ES-I3 (cell line): ENCODE measurements around the gene SPIRE2.

ENCODE experiments used
- H3K36me3 ChIP-seq: 2 replicates; pipeline ENCODE4 v1.6.1; 2013; ENCODE audit warnings: mild to moderate bottlenecking, low read length, control low read depth, moderate library complexity; ENCODE audit not compliant: insufficient read depth
- H3K4me1 ChIP-seq: 2 replicates; pipeline ENCODE4 v1.6.1; 2013; ENCODE audit warnings: mild to moderate bottlenecking, control low read depth, low read length; ENCODE audit not compliant: insufficient read depth
- H3K9ac ChIP-seq: 2 replicates; pipeline ENCODE4 v1.6.1; 2013; ENCODE audit warnings: low read depth, mild to moderate bottlenecking, low read length, moderate library complexity
- H3K9me3 ChIP-seq: 2 replicates; pipeline ENCODE4 v1.6.1; 2013; ENCODE audit warnings: mild to moderate bottlenecking, low read length, moderate library complexity; ENCODE audit not compliant: control insufficient read depth, insufficient read depth

Gene SPIRE2

GRCh38 chr16:89837014-89837546 is 8.8 kb downstream of the SPIRE2 start:
- H3K4me1 ChIP-seq, result peaks cover 6% of the 10 kb centered on the region; the same call in 1 of the 2 replicates
- H3K9me3 ChIP-seq, result no peaks in the 10 kb centered on the region
- no peaks in the 10 kb centered on the region for H3K36me3 ChIP-seq
- H3K9ac ChIP-seq, result no peak overlapping the region

- no peak overlapping the region for H3K9ac ChIP-seq
- peaks cover 6% of the 10 kb centered on the region; the same call in 1 of the 2 replicates for H3K4me1 ChIP-seq
Measured at GRCh38 chr16:89841275-89841674, 13.0 kb downstream of the SPIRE2 start.

DNA sequence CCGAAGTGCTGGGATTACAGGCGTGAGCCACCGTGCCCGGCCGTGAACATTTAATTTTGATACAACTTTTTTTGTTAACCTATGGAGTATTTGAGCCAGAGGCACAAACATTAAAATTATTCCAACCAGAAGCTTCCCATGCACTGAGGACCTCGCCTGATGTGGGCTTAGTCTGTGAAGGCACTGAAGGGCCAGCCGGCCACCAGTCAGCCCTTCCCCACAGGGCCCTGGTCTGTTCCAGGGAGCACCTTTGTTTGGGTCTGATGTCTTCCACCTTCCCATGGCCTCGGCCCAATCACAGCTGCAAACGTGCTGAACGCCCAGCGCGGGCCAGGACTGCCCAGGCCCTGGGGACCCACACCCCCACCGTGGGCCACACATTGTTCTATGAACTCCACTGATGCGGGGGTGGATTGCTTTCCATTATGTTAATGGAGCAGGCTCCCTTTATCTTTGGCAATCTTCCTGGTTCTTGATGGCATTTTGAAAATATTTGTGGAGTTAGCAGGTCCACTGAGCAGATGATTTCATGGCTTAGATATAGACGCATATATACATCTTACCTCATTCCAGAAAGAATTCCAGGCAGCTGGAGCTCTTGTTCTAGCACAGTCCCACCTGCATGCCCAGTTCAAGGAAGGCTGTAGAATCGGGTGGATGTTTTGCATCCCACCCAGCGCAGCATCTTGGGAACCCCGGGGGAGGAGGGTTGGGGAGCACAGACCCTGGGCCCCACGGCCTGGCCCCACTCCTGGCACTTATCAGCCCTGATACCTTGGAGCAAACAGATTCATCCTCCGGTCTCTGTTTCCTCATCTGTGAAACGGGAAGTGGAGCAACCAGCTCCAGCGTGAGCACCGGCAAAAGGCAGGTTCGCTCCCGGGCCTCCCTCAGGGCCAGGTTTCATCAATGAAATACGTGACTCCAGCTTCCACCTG is 14.5 kb downstream of the SPIRE2 start:
- Histone ChIP-seq H3K9ac (no peak overlapping the region), H3K9me3 (no peaks in the 10 kb centered on the region), H3K4me1 (peaks cover 6% of the 10 kb centered on the region; the same call in 1 of the 2 replicates), H3K36me3 (no peaks in the 10 kb centered on the region)

More at GRCh38 chr16:89841275-89841674, 13.0 kb downstream of the SPIRE2 start:
- no peaks in the 10 kb centered on the region for H3K9me3 ChIP-seq
- no peaks in the 10 kb centered on the region for H3K36me3 ChIP-seq

DNA sequence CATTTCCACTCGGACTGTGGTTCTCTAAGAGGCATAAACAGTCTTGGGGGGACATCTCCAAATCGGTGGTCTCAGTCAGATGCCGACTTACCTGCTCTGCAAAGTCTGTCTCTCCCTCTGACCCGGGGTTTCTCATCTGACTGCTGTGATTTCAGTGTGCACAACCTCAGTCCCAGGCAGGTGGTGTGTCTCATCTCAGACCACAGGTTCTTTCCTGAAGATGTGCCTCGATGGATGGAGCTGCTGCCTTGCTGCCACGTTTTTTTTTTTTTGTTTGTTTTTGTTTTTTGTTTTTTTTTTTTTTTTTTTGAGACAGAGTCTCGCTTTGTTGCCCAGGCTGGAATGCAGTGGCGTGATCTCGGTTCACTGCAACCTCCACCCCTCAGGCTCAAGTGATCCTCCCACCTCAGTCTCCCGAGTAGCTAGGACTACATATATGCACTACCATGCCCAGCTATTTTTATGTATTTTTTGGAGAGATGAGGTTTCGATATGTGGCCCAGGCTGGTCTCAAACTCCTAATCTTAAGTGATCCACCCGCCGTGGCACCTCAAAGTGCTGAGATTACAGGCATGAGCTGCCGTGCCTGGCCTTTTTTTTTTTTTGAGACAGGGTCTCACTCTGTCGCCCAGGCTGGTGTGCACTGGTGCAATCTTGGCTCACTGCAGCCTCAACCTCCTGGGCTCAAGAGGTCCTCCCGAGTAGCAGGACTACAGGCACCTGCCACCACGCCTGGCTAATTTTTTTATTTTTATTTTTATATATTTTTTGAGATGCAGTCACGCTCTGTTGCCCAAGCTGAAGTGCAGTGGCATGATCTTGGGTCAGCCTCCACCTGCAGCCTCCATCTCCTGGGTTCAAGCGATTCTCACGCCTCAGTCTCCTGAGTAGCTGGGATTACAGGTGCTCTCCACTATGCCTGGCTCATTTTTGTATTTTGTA is 15.4 kb downstream of the SPIRE2 start:
- Histone ChIP-seq H3K36me3 (no peaks in the 10 kb centered on the region), H3K4me1 (peaks cover 6% of the 10 kb centered on the region; the same call in 1 of the 2 replicates), H3K9ac (no peak overlapping the region), H3K9me3 (no peaks in the 10 kb centered on the region)

GRCh38 chr16:89844739-89845339 is 16.6 kb downstream of the SPIRE2 start:
- Histone ChIP-seq H3K9me3 (no peaks in the 10 kb centered on the region), H3K36me3 (no peaks in the 10 kb centered on the region), H3K4me1 (peaks cover under 1% of the 10 kb centered on the region; the same call in 1 of the 2 replicates), H3K9ac (no peak overlapping the region)

DNA sequence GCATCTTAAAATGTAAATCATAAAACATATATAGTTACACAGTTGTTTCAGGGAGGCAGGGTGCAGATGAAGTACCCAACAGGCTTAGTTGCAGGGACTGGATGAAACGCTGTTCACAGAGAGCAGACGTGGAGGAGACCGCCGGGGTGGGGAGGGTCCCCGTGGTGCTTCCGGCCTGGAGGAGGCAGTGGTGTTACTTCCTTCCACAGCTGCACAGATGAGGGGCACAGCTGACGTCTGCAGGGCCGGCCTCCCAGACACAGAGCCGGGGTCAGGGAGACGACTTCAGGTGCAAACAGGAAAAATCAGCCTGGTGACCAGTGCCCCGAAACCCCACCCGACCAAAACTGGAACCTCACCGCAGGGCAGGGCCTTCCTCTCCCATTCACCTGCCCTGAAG is 17.1 kb downstream of the SPIRE2 start:
- Histone ChIP-seq H3K4me1 (no peaks in the 10 kb centered on the region), H3K36me3 (no peaks in the 10 kb centered on the region), H3K9me3 (no peaks in the 10 kb centered on the region), H3K9ac (no peak overlapping the region)

GRCh38 chr16:89847051-89847939 is 19.0 kb downstream of the SPIRE2 start:
- H3K9ac ChIP-seq, result no peak overlapping the region
- H3K36me3 ChIP-seq, result no peaks in the 10 kb centered on the region
- H3K4me1 ChIP-seq, result no peaks in the 10 kb centered on the region
- H3K9me3 ChIP-seq, result no peaks in the 10 kb centered on the region

DNA sequence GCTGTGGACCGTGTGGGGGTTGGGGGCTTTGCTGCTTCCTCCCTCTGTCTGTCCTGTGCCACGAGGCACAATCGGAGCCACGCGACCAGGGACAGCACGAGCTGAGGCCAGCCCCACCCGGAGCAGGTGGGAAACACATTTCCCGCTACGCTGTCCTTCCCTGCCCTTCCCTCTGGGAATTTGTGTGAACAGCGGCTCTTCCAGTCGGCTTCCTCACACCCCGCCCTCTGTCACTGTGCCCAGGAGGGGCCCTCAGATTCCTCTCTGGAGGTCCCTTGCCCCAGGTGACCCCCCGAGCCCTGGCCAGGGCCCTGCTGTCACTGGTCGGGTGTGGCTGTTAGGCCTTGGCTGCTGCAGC is 19.6 kb downstream of the SPIRE2 start:
- Histone ChIP-seq H3K36me3 (no peaks in the 10 kb centered on the region), H3K4me1 (no peaks in the 10 kb centered on the region), H3K9ac (no peak overlapping the region), H3K9me3 (no peaks in the 10 kb centered on the region)

- Histone ChIP-seq H3K9ac (no peak overlapping the region), H3K4me1 (no peaks in the 10 kb centered on the region), H3K9me3 (no peaks in the 10 kb centered on the region), H3K36me3 (no peaks in the 10 kb centered on the region)
Measured at GRCh38 chr16:89848974-89849373, 20.7 kb downstream of the SPIRE2 start.

- no peaks in the 10 kb centered on the region for H3K36me3 ChIP-seq
- H3K9ac ChIP-seq, result no peak overlapping the region
- H3K4me1 ChIP-seq, result no peaks in the 10 kb centered on the region
- H3K9me3 ChIP-seq, result no peaks in the 10 kb centered on the region
Measured at GRCh38 chr16:89853306-89853993, 25.2 kb downstream of the SPIRE2 start.

DNA sequence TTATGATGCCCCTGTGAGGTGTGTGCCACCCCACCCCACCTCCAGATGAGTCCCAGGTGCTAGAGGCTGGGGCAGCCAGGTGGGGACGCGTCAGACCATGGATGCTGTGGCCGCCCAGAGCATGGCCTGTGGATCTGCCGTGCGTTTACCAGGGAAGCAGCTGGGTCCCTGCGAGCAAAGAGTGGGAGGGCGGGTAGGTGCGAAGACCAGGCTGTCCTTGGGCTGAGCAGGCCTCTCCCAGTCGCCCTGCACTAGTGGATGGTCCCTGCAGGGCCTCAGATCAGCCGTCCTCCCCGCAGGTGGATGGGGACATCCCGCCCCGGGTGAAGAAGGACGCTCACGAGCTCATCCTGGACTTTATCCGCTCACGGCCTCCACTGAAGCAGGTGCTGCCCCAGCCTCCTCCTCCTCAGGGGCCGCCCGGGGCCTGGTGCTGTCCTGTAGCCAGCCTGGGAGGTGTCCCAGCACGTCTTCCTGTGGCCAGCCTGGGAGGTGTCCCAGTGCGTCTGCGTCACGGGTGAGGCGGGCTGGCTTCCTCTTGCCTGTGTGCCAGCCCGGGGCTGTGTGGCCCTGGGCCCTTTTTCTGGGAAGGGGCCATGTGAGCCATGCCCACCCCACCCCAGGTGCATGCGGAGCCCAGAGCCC is 27.1 kb downstream of the SPIRE2 start:
- Histone ChIP-seq H3K4me1 (no peaks in the 10 kb centered on the region), H3K9me3 (no peaks in the 10 kb centered on the region), H3K36me3 (no peaks in the 10 kb centered on the region), H3K9ac (no peak overlapping the region)

- Histone ChIP-seq H3K9me3 (no peaks in the 10 kb centered on the region), H3K36me3 (no peaks in the 10 kb centered on the region), H3K4me1 (no peaks in the 10 kb centered on the region), H3K9ac (no peak overlapping the region)
Measured at GRCh38 chr16:89855986-89856385, 27.7 kb downstream of the SPIRE2 start.
